NCI-H1048 (cell line): Measurements from ENCODE around the gene ELMO1.

Experiments
- DNase-seq: peaks from one replicate; lab custom pipeline; 2025; lab: John Stamatoyannopoulos, UW

Gene ELMO1

GRCh38 chr7:37119296-37119860 lies 329.3 kb downstream of the ELMO1 start:
- DNase-seq = no peak

- no peak for DNase-seq
Observed at GRCh38 chr7:37118004-37118403, 330.7 kb downstream of the ELMO1 start.

GRCh38 chr7:37117292-37117691 lies 331.4 kb downstream of the ELMO1 start:
- DNase-seq = no peak

GRCh38 chr7:37116093-37116701 lies 332.5 kb downstream of the ELMO1 start:
- no peak for DNase-seq

- DNase-seq = no peak
Observed at GRCh38 chr7:37113661-37114355, 334.9 kb downstream of the ELMO1 start.

GRCh38 chr7:37112876-37113275 lies 335.8 kb downstream of the ELMO1 start:
- DNase-seq = no peak

GRCh38 chr7:37112218-37112617 lies 336.4 kb downstream of the ELMO1 start:
- DNase-seq = no peak

GRCh38 chr7:37111459-37111858 lies 337.2 kb downstream of the ELMO1 start:
- DNase-seq = no peak

GRCh38 chr7:37110660-37111424 lies 337.8 kb downstream of the ELMO1 start:
- no peak for DNase-seq

GRCh38 chr7:37109843-37110242 lies 338.8 kb downstream of the ELMO1 start:
- DNase-seq = no peak

- DNase-seq = no peak
Observed at GRCh38 chr7:37109016-37109683, 339.5 kb downstream of the ELMO1 start.

GRCh38 chr7:37108615-37109014 lies 340.0 kb downstream of the ELMO1 start:
- no peak for DNase-seq

GRCh38 chr7:37107047-37107750 lies 341.5 kb downstream of the ELMO1 start:
- DNase-seq = no peak

GRCh38 chr7:37105762-37106161 lies 342.9 kb downstream of the ELMO1 start:
- DNase-seq = no peak

- DNase-seq = no peak
Observed at GRCh38 chr7:37104822-37105518, 343.7 kb downstream of the ELMO1 start.

GRCh38 chr7:37102518-37103137 lies 346.0 kb downstream of the ELMO1 start:
- DNase-seq = no peak

- DNase-seq = no peak
Observed at GRCh38 chr7:37100735-37101331, 347.8 kb downstream of the ELMO1 start.

- DNase-seq = no peak
Observed at GRCh38 chr7:37098762-37099161, 349.9 kb downstream of the ELMO1 start.

- no peak for DNase-seq
Observed at GRCh38 chr7:37097983-37098382, 350.7 kb downstream of the ELMO1 start.

- DNase-seq = no peak
Observed at GRCh38 chr7:37097276-37097675, 351.4 kb downstream of the ELMO1 start.
